HG03066 (cell line): ENCODE measurements around the gene RNF5.
A peak's percentile ranks its signal among the peaks of the same experiment; 100 is the strongest.
"Not testable (repeated sequence)": the region's sequence is repeated elsewhere in the genome, so short reads cannot be mapped to it uniquely, and the experiment has no call there.

Experiments
- ATAC-seq: cut with Tn5 transposase; IDR thresholded peaks from one replicate; pipeline ENCODE4 v1.9.1; 2021; ENCODE audit warnings: low read depth; ENCODE audit not compliant: unreplicated experiment

Gene RNF5

GRCh38 chr6:32188381-32189068, 10.3 kb downstream of the RNF5 start:
- no peak for ATAC-seq

- no peak for ATAC-seq
These were observed 11.0 kb downstream of the RNF5 start for GRCh38 chr6:32189069-32189741.

- ATAC-seq: no peak
These were observed 11.5 kb downstream of the RNF5 start for GRCh38 chr6:32189742-32190053.

GRCh38 chr6:32190054-32190851, 12.0 kb downstream of the RNF5 start, which contains the start of gene PBX2:
Gene PBX2 (minus strand): TSS chr6:32190202. CDS start chr6:32189915, 287 bp downstream.
- ATAC-seq: peak; percentile 51

- no peak for ATAC-seq
These were observed 12.9 kb downstream of the RNF5 start for GRCh38 chr6:32190911-32191677.

- no peak for ATAC-seq
These were observed 13.7 kb downstream of the RNF5 start for GRCh38 chr6:32191696-32192607.

GRCh38 chr6:32192608-32193039, 14.4 kb downstream of the RNF5 start, which contains the start of gene GPSM3:
Gene GPSM3 (minus strand): TSS chr6:32192643. CDS start chr6:32192513, 130 bp downstream.
- no peak for ATAC-seq

GRCh38 chr6:32193096-32193495, 14.9 kb downstream of the RNF5 start:
- not testable (repeated sequence) for ATAC-seq

- ATAC-seq: no peak
These were observed 16.2 kb downstream of the RNF5 start for GRCh38 chr6:32194388-32194787.

GRCh38 chr6:32194825-32195651, 16.8 kb downstream of the RNF5 start:
- peak; percentile 70 for ATAC-seq

- no peak for ATAC-seq
These were observed 17.4 kb downstream of the RNF5 start for GRCh38 chr6:32195652-32195901.

GRCh38 chr6:32195902-32196681, 17.9 kb downstream of the RNF5 start:
- ATAC-seq: peak; percentile 65

- ATAC-seq: no peak
These were observed 18.7 kb downstream of the RNF5 start for GRCh38 chr6:32196682-32197616.

- ATAC-seq: no peak
These were observed 20.1 kb downstream of the RNF5 start for GRCh38 chr6:32198345-32198696.

GRCh38 chr6:32198866-32199265, 20.7 kb downstream of the RNF5 start:
- no peak for ATAC-seq

GRCh38 chr6:32200711-32201475, 22.7 kb downstream of the RNF5 start:
- no peak for ATAC-seq

GRCh38 chr6:32202186-32202585, 24.0 kb downstream of the RNF5 start:
- no peak for ATAC-seq
